Mammary epithelial cell (primary cell): Measurements from ENCODE around the gene C1orf174.

Experiments
- CTCF ChIP-seq, 2 donors: IDR thresholded peaks in 1 of 2; conservative IDR thresholded peaks in 1 of 2; 2 replicates each; pipeline ENCODE4 v1.5.1; 2011 to 2012; ENCODE audit warnings: inconsistent platforms in 2 of 2, low read length in 2 of 2, mild to moderate bottlenecking in 2 of 2, control low read depth in 1 of 2, low read depth in 1 of 2; ENCODE audit not compliant: insufficient read depth in 1 of 2; ENCODE audit errors: extremely low read depth in 1 of 2
- EZH2 ChIP-seq: IDR thresholded peaks from 2 replicates; pipeline ENCODE4 v1.6.1; 2012; ENCODE audit warnings: low read length, inconsistent platforms, borderline replicate concordance

GRCh38 chr1:3910049-3910731, 10.1 kb upstream of the C1orf174 start:
- no peak for TF ChIP-seq CTCF (conservative IDR thresholded peaks at IDR 0.05 in 1 of 2, IDR thresholded peaks at IDR 0.05 in 1 of 2; ENCODE audit: extremely low read depth in 1 of 2, insufficient read depth in 1 of 2, low read depth in 1 of 2, low read length in 2 of 2)
- TF ChIP-seq EZH2, result no peak
